ENCODE measurements around the gene ALOX15. TPM values are rescaled to one million over a fixed set of nuclear protein-coding genes. Genes with fewer than 3 reads are reported as not detected.
A peak's percentile ranks its signal among the peaks of the same experiment; 100 is the strongest.

ALOX15 gene
- total RNA-seq, 1 experiment from 2014 or later: 0.50 TPM

DNA sequence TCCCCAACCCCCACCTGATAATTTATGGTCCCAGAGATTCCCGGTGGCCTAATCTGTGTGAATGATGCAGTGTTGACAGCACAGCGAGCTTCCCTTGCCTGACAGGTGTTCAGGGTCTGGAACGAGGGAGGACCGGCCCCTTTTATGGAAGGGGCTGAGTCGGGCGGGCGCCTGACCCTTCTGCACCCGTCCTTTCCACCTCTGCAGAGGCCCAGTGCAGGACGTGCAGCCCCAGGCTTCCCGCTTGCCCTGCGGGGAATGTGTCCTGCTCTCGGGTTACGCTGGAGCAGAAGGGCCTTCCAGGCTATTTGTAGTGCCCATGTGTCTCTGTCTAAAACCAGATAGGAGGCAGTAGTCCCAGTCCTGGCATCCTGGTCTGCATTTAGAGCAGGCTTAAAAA lies 40.9 kb downstream of the ALOX15 start:
- Mint-ChIP-seq H3K27ac (ENCODE audit: unreplicated experiment) (peak overlapping the region; percentile 87), H3K4me3 (ENCODE audit: unreplicated experiment) (no peak overlapping the region), H3K9me3 (ENCODE audit: unreplicated experiment) (no peaks in the 10 kb centered on the region), H3K36me3 (ENCODE audit: insufficient read depth, unreplicated experiment) (peaks cover 52% of the 10 kb centered on the region), H3K27me3 (ENCODE audit: insufficient read depth, unreplicated experiment) (no peaks in the 10 kb centered on the region), H3K4me1 (ENCODE audit: low read depth, unreplicated experiment) (peaks cover 13% of the 10 kb centered on the region)
- ChIA-PET POLR2A (interaction anchor here (1.9 to 2.8 kb wide), 2 partner anchors 9 to 16 kb away, joined by 10 to 28 read pairs; partner anchors contain the start of gene SMTNL2), CTCF (interaction anchor here (0.6 to 2.5 kb wide), 4 partner anchors 10 to 575 kb away, joined by 3 to 9 read pairs (median 3); no protein-coding TSS in a partner anchor)
- no peaks in the 10 kb centered on the region for H3K36me3 ChIP-seq (ENCODE audit: control insufficient read depth, insufficient read depth, low read length)
- BruUV-seq (replicated peaks): no TSS peak
- DNase-seq: peak; percentile 61 to 81
- intact Hi-C loops (cut with micrococcal nuclease; ENCODE audit: unreplicated experiment): loop anchor here (1.0 kb wide), 1 partner anchor 10 kb away; no protein-coding TSS in a partner anchor
- H3K4me1 ChIP-seq: peaks cover 28% of the 10 kb centered on the region
- H3K27me3 ChIP-seq (replicated peaks; ENCODE audit: control insufficient read depth, insufficient read depth, low read length): no peaks in the 10 kb centered on the region
- no peak overlapping the region for H3K4me3 ChIP-seq (ENCODE audit: low read depth, low read length)
- no peaks in the 10 kb centered on the region for H3K9me3 ChIP-seq
- TF ChIP-seq, protein P1, sequence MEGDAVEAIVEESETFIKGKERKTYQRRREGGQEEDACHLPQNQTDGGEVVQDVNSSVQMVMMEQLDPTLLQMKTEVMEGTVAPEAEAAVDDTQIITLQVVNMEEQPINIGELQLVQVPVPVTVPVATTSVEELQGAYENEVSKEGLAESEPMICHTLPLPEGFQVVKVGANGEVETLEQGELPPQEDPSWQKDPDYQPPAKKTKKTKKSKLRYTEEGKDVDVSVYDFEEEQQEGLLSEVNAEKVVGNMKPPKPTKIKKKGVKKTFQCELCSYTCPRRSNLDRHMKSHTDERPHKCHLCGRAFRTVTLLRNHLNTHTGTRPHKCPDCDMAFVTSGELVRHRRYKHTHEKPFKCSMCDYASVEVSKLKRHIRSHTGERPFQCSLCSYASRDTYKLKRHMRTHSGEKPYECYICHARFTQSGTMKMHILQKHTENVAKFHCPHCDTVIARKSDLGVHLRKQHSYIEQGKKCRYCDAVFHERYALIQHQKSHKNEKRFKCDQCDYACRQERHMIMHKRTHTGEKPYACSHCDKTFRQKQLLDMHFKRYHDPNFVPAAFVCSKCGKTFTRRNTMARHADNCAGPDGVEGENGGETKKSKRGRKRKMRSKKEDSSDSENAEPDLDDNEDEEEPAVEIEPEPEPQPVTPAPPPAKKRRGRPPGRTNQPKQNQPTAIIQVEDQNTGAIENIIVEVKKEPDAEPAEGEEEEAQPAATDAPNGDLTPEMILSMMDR (IDR thresholded peaks at IDR 0.05; ENCODE audit: insufficient read depth in 1 of 2, low read depth in 1 of 2, low read length in 1 of 2, severe bottlenecking in 1 of 2, unreplicated experiment in 1 of 2): no peak

DNA sequence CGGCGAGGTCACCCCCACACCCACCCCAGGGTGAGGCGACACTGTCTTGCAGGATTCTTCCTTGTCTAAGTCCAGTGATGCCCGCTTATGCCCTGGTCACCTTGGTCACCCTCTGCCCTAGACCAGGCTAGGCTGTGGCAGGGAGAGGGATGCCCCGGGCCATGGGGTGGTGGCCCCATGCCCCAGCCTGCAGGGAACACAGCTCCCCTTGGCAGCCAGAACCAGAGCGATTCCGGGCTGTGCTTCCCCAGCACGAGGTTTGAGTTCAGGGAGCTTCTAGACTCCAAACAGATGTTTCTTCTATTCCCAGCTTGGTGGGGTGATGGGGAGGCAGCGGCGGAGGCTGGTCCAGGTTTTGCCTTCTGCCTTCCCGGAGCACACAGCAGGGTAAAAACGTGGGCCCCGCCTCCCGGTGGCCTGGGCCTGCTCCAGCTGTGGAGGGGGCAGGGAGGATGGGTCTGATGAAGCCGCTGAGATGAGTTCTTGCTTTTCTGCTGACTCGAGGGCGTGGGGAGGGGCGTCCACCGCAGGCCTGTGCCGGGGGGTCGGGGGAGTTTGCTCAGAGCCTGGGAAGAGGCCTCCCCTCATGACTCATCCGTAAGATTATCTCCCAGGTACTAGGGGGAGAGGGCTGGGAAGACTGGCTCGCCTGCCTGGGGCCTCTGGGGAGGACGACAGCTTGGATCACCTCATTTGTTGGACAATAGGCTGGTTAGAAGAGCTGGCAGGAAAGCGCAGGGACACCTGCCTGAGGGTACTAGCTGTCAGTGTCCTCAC lies 41.8 kb downstream of the ALOX15 start:
- TF ChIP-seq, protein P1 (IDR thresholded peaks at IDR 0.05; ENCODE audit: insufficient read depth in 1 of 2, low read depth in 1 of 2, low read length in 1 of 2, severe bottlenecking in 1 of 2, unreplicated experiment in 1 of 2): no peak
- ChIA-PET CTCF (interaction anchor here (0.6 to 2.5 kb wide), 4 partner anchors 11 to 574 kb away, joined by 3 to 9 read pairs (median 3); no protein-coding TSS in a partner anchor), POLR2A (interaction anchor here (1.9 to 2.8 kb wide), 2 partner anchors 10 to 15 kb away, joined by 10 to 28 read pairs; partner anchors contain the start of gene SMTNL2)
- Mint-ChIP-seq H3K36me3 (ENCODE audit: insufficient read depth, unreplicated experiment) (peaks cover 48% of the 10 kb centered on the region), H3K27me3 (ENCODE audit: insufficient read depth, unreplicated experiment) (no peaks in the 10 kb centered on the region), H3K9me3 (ENCODE audit: unreplicated experiment) (no peaks in the 10 kb centered on the region), H3K4me3 (ENCODE audit: unreplicated experiment) (peak overlapping the region; percentile 53), H3K27ac (ENCODE audit: unreplicated experiment) (peak overlapping the region; percentile 87), H3K4me1 (ENCODE audit: low read depth, unreplicated experiment) (peaks cover 13% of the 10 kb centered on the region)
- no TSS peak for BruUV-seq (replicated peaks)
- no peaks in the 10 kb centered on the region for H3K9me3 ChIP-seq
- peaks cover 28% of the 10 kb centered on the region for H3K4me1 ChIP-seq
- no peaks in the 10 kb centered on the region for H3K27me3 ChIP-seq (replicated peaks; ENCODE audit: control insufficient read depth, insufficient read depth, low read length)
- H3K4me3 ChIP-seq (ENCODE audit: low read depth, low read length): no peak overlapping the region
- no peaks in the 10 kb centered on the region for H3K36me3 ChIP-seq (ENCODE audit: control insufficient read depth, insufficient read depth, low read length)
- DNase-seq: peak; percentile 87 to 92
- intact Hi-C loops (cut with micrococcal nuclease; ENCODE audit: unreplicated experiment): loop anchor here (1.0 kb wide), 1 partner anchor 11 kb away; no protein-coding TSS in a partner anchor

DNA sequence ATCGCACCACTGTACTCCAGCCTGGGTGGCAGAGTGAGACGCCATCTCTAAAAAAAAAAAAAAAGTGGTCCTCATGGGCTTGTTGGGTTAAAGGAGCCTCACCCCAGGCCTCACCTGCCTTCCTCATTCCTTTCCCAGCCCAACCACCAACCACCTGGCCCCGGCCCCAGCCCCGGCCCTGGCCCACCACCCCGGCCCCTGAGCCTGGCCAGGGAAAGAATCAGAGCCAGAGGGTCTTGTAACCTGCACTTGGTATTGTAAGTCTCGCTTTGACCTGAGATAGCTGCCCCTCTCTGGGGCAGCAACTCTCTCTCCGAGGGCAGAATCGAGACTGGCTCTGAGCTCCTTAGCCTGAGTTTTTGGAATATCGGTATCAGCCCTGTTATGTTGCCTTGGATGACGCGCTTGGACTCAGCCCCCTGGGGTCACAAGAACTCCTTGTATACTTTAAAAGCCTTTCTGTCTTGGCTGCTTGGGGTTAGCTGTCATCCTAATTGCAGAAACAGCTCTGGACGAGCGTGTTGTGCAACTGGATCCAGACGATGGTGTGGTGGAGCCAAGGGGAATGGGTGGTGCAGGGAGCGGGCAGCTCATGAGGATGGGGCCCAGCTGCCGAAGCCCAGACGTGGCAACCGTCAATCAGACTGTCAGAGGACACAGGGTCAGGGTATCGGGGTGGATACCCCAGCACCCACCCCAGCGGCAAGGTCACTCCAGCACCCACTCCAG lies 42.5 kb downstream of the ALOX15 start:
- Mint-ChIP-seq H3K27me3 (ENCODE audit: insufficient read depth, unreplicated experiment) (no peaks in the 10 kb centered on the region), H3K36me3 (ENCODE audit: insufficient read depth, unreplicated experiment) (peaks cover 42% of the 10 kb centered on the region), H3K27ac (ENCODE audit: unreplicated experiment) (no peak overlapping the region), H3K9me3 (ENCODE audit: unreplicated experiment) (no peaks in the 10 kb centered on the region), H3K4me1 (ENCODE audit: low read depth, unreplicated experiment) (peaks cover 13% of the 10 kb centered on the region), H3K4me3 (ENCODE audit: unreplicated experiment) (peak overlapping the region; percentile 40)
- intact Hi-C loops (cut with micrococcal nuclease; ENCODE audit: unreplicated experiment): no loop called here
- Histone ChIP-seq H3K4me3 (ENCODE audit: low read depth, low read length) (no peak overlapping the region), H3K27me3 (replicated peaks; ENCODE audit: control insufficient read depth, insufficient read depth, low read length) (no peaks in the 10 kb centered on the region), H3K9me3 (no peaks in the 10 kb centered on the region), H3K36me3 (ENCODE audit: control insufficient read depth, insufficient read depth, low read length) (no peaks in the 10 kb centered on the region), H3K4me1 (peaks cover 28% of the 10 kb centered on the region)
- CTCF ChIA-PET: interaction anchor here (2.5 kb wide), 1 partner anchor 11 kb away, joined by 9 read pairs; no protein-coding TSS in a partner anchor
- peak in 1 of 2 experiments; percentile 5 for DNase-seq
- POLR2A ChIA-PET: interaction anchor here (1.9 to 2.8 kb wide), 2 partner anchors 11 to 15 kb away, joined by 10 to 28 read pairs; partner anchors contain the start of gene SMTNL2
- BruUV-seq (replicated peaks): no TSS peak
- TF ChIP-seq, protein P1 (IDR thresholded peaks at IDR 0.05; ENCODE audit: insufficient read depth in 1 of 2, low read depth in 1 of 2, low read length in 1 of 2, severe bottlenecking in 1 of 2, unreplicated experiment in 1 of 2): no peak
